HFFc6 (cell line): ENCODE results near the gene HGF. TPM values are rescaled to one million over a fixed set of nuclear protein-coding genes. Genes with fewer than 3 reads are reported as not detected.
"Not testable (repeated sequence)": the region's sequence is repeated elsewhere in the genome, so short reads cannot be mapped to it uniquely, and the experiment has no call there.

Source experiments
- DNase-seq: peaks from one replicate; pipeline ENCODE4 v3.0.0-alpha.2; 2018
- H3K27ac Mint-ChIP-seq: 2 replicates; pipeline ENCODE4 v1.8.0; 2020; ENCODE audit warnings: mild to moderate bottlenecking, mixed read lengths
- H3K27me3 Mint-ChIP-seq: 2 replicates; pipeline ENCODE4 v1.8.0; 2021; ENCODE audit warnings: mild to moderate bottlenecking, moderate library complexity, mixed read lengths; ENCODE audit not compliant: insufficient read depth
- H3K36me3 Mint-ChIP-seq: 2 replicates; pipeline ENCODE4 v1.8.0; 2021; ENCODE audit warnings: low read depth, mixed read lengths
- H3K4me1 Mint-ChIP-seq: 2 replicates; pipeline ENCODE4 v1.8.0; 2020; ENCODE audit warnings: low read depth, mixed read lengths
- H3K4me3 Mint-ChIP-seq: 2 replicates; pipeline ENCODE4 v1.8.0; 2020; ENCODE audit warnings: mild to moderate bottlenecking, moderate library complexity, mixed read lengths
- H3K9me3 Mint-ChIP-seq: 2 replicates; pipeline ENCODE4 v1.8.0; 2020; ENCODE audit warnings: mild to moderate bottlenecking, mixed read lengths
- CTCF ChIP-seq: fragments of 200-600 bp; sonication (generic); IDR thresholded peaks from 2 replicates; pipeline ENCODE4 v1.5.0; 2021; ENCODE audit warnings: antibody characterized with exemption, mild to moderate bottlenecking
- total RNA-seq, 6 experiments: library from RNA; stranded (reverse); fragmentation: NEBNext Ultra II Directional; extraction: Animal tissue kit (Norgen Biotek cat#: 25700); gene quantifications; 2 replicates in 1 of 6; 3 replicates in 5 of 6; pipeline ENCODE4 v1.2.3, GENCODE V29; 2021

HGF gene
- total RNA-seq, 6 experiments from 2014 or later: 0.78 to 5.6 (median 4.5) TPM

GRCh38 chr7:81725812-81726127, 44.1 kb downstream of the HGF start:
- no peak for TF ChIP-seq CTCF
- DNase-seq: peak; percentile 82
- no peaks in the 10 kb centered on the region for H3K9me3 Mint-ChIP-seq
- H3K4me1 Mint-ChIP-seq: peaks cover 38% of the 10 kb centered on the region
- no peaks in the 10 kb centered on the region for H3K36me3 Mint-ChIP-seq
- no peaks in the 10 kb centered on the region for H3K27me3 Mint-ChIP-seq
- peak overlapping the region; percentile 75 for H3K27ac Mint-ChIP-seq
- H3K4me3 Mint-ChIP-seq: peak overlapping the region; percentile 71

DNA sequence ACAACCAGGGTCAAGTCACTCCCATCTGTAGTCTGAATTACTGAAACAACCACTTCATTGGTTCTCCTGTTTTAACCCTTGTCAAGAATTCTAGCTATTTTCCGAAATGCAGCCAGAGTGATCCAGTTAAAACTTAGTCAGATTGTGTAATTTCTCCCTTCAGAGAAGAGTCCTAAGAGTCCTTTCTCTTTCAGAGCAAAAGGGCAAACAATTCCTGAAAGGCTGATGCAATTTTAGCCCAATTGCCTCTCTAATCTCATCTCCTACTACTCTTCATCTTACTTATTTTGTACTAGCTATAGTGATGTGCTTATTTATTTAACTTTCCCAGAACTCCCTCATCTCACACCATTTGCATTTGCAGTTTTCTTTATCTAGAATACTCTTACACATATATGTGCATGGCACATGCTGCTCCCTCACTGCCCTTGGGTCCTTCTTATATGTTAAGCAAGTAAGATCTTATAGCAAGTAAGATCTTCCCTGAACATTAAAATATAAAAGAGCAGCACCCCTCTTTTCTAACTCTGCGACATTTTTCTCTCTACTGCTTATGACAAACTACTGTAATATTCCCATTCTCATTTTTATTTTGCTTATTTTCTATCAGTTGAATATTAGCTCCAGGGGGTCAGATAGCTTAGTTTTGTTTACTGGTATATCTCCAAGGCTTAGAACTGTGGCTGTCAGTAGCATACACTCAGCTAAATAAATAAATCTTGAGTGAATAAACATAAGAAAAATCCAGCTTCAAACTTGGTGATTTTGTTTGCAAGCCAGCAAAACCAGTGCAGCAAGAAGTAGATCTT, 44.6 kb downstream of the HGF start:
- no peaks in the 10 kb centered on the region for H3K9me3 Mint-ChIP-seq
- no peaks in the 10 kb centered on the region for H3K36me3 Mint-ChIP-seq
- DNase-seq: peak; percentile 11
- H3K27me3 Mint-ChIP-seq: no peaks in the 10 kb centered on the region
- H3K4me1 Mint-ChIP-seq: peaks cover 38% of the 10 kb centered on the region
- peak overlapping the region; percentile 36 for H3K4me3 Mint-ChIP-seq
- peak overlapping the region; percentile 75 for H3K27ac Mint-ChIP-seq
- TF ChIP-seq CTCF: no peak

GRCh38 chr7:81722250-81722649, 47.6 kb downstream of the HGF start:
- not testable (repeated sequence) for H3K27me3 Mint-ChIP-seq, H3K9me3 Mint-ChIP-seq, H3K36me3 Mint-ChIP-seq, H3K27ac Mint-ChIP-seq, H3K4me3 Mint-ChIP-seq, DNase-seq
- H3K4me1 Mint-ChIP-seq: peaks cover 33% of the 10 kb centered on the region

DNA sequence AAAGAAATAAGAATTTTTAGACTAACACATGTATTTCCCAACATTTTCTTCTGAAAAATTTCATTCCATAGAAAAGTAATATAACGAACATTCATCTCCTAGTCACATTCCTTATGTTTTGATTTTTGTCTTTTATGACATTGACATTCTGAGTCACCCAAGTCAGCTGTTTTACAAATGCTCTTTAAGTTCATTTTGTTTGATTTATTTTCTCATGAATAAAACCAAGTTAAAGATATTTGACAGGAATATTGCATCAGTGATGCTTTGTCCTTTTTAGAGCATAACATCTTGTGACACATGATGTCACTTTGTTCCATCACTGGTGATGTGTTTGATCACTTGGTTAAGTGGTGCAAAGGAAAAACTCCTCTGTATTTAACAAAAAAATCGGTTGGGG, 48.4 kb downstream of the HGF start:
- no peak overlapping the region for H3K4me3 Mint-ChIP-seq
- no peak for DNase-seq
- H3K27ac Mint-ChIP-seq: no peak overlapping the region
- TF ChIP-seq CTCF: no peak
- peaks cover 40% of the 10 kb centered on the region for H3K4me1 Mint-ChIP-seq
- no peaks in the 10 kb centered on the region for H3K36me3 Mint-ChIP-seq
- no peaks in the 10 kb centered on the region for H3K27me3 Mint-ChIP-seq
- H3K9me3 Mint-ChIP-seq: no peaks in the 10 kb centered on the region

GRCh38 chr7:81719865-81720264, 50.0 kb downstream of the HGF start:
- H3K9me3 Mint-ChIP-seq: no peaks in the 10 kb centered on the region
- no peak for DNase-seq

More at GRCh38 chr7:81719865-81720264, 50.0 kb downstream of the HGF start:
- Mint-ChIP-seq H3K27me3 (no peaks in the 10 kb centered on the region), H3K27ac (no peak overlapping the region), H3K4me3 (no peak overlapping the region), H3K4me1 (peaks cover 31% of the 10 kb centered on the region), H3K36me3 (no peaks in the 10 kb centered on the region)
- TF ChIP-seq CTCF: no peak
